GM18505 (cell line): ENCODE results near the gene PHKA1.
"Not testable (repeated sequence)": the region's sequence is repeated elsewhere in the genome, so short reads cannot be mapped to it uniquely, and the experiment has no call there.

ENCODE experiments used
- ATAC-seq: cut with Tn5 transposase; IDR thresholded peaks from one replicate; pipeline ENCODE4 v1.9.1; 2021; ENCODE audit not compliant: unreplicated experiment
- POLR2A ChIP-seq: IDR thresholded peaks from 4 replicates; pipeline ENCODE4 v1.6.1; 2011; ENCODE audit warnings: borderline replicate concordance; ENCODE audit not compliant: insufficient read depth, insufficient read length; ENCODE audit errors: extremely low read depth

The PHKA1 gene

DNA sequence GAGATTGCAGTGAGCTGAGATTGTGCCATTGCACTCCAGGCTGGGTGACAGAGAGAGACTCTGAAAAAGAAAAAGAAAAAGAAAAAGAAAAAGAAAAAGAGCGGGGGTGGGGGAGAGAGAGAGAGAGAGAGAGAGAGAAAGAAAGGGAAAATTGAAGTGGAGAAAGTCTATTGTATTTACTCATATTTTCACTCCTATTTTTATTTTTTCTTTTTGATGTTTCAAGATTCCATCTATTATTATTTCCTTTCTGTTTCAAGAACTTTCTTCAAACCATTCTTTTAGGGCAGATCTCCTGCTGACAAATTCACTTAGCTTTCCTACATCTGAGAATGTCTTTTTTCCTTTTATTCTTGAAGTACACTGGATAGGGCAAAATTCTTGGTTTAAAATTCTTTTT lies 83.9 kb downstream of the PHKA1 start:
- no peak for ATAC-seq
- no peak for TF ChIP-seq POLR2A

- no peak for ATAC-seq
- no peak for TF ChIP-seq POLR2A
These were observed 89.9 kb downstream of the PHKA1 start for GRCh38 chrX:72624194-72624593.

- no peak for TF ChIP-seq POLR2A
- peak; percentile 89 for ATAC-seq
These were observed 92.3 kb downstream of the PHKA1 start for GRCh38 chrX:72621625-72622485.

GRCh38 chrX:72621163-72621562 lies 92.9 kb downstream of the PHKA1 start:
- ATAC-seq = no peak
- TF ChIP-seq POLR2A = no peak

GRCh38 chrX:72620550-72621145 lies 93.5 kb downstream of the PHKA1 start:
- ATAC-seq = no peak
- TF ChIP-seq POLR2A = no peak

- no peak for TF ChIP-seq POLR2A
- no peak for ATAC-seq
These were observed 104.8 kb downstream of the PHKA1 start for GRCh38 chrX:72609313-72609712.

DNA sequence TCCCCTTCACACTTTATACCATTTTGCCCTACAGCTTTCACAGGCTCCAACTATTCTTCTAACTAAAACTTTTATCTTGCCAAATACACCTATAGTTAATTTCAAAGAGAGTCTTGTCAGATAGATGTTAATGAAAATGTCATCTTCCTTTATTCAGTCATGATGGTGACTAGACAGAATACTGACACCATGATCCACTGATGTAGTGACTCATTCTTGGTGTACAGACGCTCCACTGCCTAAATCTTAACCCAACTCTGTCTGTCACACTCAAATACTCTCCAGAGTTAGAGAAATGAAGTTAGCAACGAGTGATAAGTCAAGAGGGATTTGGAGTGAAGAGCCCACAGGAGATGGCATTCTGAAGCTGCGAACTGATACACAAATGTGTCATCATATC lies 109.4 kb downstream of the PHKA1 start:
- ATAC-seq = no peak
- no peak for TF ChIP-seq POLR2A

DNA sequence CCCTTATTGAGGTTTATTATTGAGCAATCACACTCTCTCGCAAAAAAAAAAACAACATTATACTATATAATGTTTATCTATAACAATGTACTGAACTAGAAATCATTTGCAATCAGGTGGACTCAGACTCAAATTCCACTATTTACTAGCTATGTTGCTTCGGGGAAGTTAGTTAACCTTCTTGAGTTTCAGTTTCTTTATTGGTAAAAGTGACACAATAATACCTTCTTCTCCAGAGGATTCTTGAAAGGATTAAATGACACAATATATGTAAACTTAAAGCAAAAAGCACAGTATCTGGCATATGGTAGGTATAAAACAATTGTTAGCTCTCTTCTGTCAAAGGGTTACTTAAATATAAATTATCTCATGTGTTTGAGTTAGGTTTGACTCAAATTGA lies 110.0 kb downstream of the PHKA1 start:
- peak; percentile 62 for ATAC-seq
- no peak for TF ChIP-seq POLR2A

GRCh38 chrX:72591038-72591437 lies 123.1 kb downstream of the PHKA1 start:
- ATAC-seq = not testable (repeated sequence)

DNA sequence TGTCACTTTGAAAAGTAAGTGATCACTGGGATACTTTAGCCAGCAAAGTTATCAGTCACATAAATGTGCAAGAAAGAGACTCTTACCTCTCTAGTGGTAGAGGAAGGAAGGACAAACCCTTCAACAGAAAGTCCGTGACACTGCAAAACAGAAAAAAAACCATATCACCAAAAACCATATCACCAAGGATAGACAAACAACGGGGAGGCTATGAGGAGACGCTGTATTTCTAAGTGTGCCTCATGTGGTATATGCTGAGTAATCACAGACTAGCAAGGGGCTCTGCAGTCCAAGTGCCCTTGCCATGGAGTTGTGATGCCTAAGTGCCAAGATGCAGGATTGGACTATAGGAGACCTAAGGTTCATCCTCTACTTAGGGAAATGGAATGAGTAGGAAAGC lies 129.9 kb downstream of the PHKA1 start:
- ATAC-seq = no peak
- TF ChIP-seq POLR2A = no peak

GRCh38 chrX:72576141-72576894 lies 137.8 kb downstream of the PHKA1 start:
- TF ChIP-seq POLR2A = no peak
- no peak for ATAC-seq

- peak; percentile 11 for ATAC-seq
These were observed 141.0 kb downstream of the PHKA1 start for GRCh38 chrX:72573158-72573511.

GRCh38 chrX:72572248-72573157 lies 141.6 kb downstream of the PHKA1 start, which contains the start of gene HDAC8:
Gene HDAC8, minus strand, starts transcription at chrX:72572843. Its CDS starts 82 bp downstream, at chrX:72572761.
- peak; percentile 29 for TF ChIP-seq POLR2A
- peak; percentile 98 for ATAC-seq

More at GRCh38 chrX:72573158-72573511, 141.0 kb downstream of the PHKA1 start:
- TF ChIP-seq POLR2A = no peak
